ENCODE data around the gene NINL. TPM values are rescaled to one million over a fixed set of nuclear protein-coding genes. Genes with fewer than 3 reads are reported as not detected.

The NINL gene
- polyA plus RNA-seq, 4 donors: 1.1 to 30.8 (median 5.5) TPM

DNA sequence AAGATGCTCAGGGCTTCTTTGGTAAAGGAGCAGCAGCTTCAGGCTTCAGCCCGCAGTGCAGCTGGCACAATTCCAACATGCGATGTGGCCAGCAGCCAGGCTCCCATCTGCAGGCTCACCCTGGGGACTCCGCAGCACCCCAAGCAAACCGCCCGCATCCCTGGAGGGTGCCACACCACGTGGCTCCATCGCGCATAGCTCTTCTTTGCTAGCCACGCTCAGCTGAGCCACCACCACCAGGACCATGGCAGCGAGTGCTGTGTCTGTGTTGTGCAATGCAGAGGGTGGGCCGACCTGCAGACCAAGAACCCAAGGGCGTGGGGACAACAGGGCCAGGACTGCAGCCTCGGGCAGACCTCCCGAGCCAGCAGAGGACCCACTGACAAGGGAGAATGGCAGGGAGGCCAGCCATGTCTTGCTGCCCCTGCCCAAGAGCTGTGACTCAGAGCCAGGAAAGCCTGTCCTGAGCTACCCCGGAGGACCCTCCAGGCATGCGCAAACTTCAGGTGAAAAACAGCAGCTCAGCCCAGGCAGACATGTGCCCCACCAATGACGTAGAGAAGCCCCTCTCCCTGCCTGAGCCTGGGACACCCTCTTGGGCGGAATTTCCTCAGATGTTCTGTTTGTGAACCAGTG, 90.0 kb downstream of the NINL start:
- no peaks in the 10 kb centered on the region for H3K27me3 ChIP-seq (ENCODE audit: control insufficient read depth in 3 of 3, insufficient read depth in 3 of 3, low read length in 3 of 3)
- no peak overlapping the region for H3K27ac ChIP-seq (ENCODE audit: low read depth in 1 of 3, low read length in 2 of 3)
- no peaks in the 10 kb centered on the region for H3K4me1 ChIP-seq (ENCODE audit: control insufficient read depth in 3 of 3, insufficient read depth in 2 of 3, low read depth in 1 of 3, low read length in 2 of 3)
- peaks cover 0 to 64% (median 0%) of the 10 kb centered on the region in 3 donors for H3K36me3 ChIP-seq (ENCODE audit: control insufficient read depth in 3 of 3, insufficient read depth in 2 of 3, low read depth in 1 of 3, low read length in 3 of 3)
- H3K4me3 ChIP-seq (ENCODE audit: low read depth in 1 of 3, low read length in 3 of 3): no peak overlapping the region
- FAIRE-seq: no peak
- DNase-seq: no peak
- H3K9me3 ChIP-seq (ENCODE audit: control insufficient read depth in 2 of 2, insufficient read depth in 1 of 2, low read depth in 1 of 2, low read length in 1 of 2): no peaks in the 10 kb centered on the region
- 89 to 91% (median 90%) methylated on average over 18 of the region's 18 CpGs for WGBS, 3 donors

DNA sequence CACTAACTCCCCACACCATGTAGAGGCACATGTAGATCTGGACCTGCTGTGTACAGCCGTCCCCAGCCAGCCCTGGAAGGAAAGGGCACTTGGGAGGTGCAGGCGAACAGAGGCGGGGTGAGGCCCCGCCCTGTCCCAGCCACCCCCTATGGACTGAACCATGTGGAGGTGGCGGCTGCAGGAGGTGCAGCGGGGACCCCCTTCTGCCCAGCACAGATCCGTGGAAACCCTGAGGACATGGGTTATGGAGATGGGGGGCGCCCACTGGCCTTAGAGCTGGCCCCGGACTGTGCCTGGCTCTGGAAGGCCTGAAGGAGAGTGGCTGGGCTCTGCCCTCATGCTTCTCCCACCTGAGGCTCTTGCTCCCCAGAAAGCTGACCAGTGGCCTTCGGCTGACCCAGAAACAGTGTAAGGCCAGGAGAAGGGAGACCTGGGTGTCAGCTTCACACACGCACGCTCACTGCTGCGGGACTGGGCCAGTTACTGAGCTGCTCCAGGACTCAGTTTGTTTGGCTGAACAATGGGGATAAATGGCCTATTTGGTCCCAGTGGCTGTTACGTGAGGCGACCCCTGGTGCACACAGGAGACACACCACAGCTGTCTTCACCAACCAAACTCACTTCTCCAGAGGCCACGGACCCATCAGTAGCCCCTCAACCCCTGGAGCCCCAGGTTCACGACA, 90.7 kb downstream of the NINL start:
- no peaks in the 10 kb centered on the region for H3K4me1 ChIP-seq (ENCODE audit: control insufficient read depth in 3 of 3, insufficient read depth in 2 of 3, low read depth in 1 of 3, low read length in 2 of 3)
- H3K36me3 ChIP-seq (ENCODE audit: control insufficient read depth in 3 of 3, insufficient read depth in 2 of 3, low read depth in 1 of 3, low read length in 3 of 3): peaks cover 0 to 66% (median 0%) of the 10 kb centered on the region in 3 donors
- WGBS, 3 donors: 88 to 91% (median 88%) methylated on average over 17 of the region's 17 CpGs
- no peaks in the 10 kb centered on the region for H3K9me3 ChIP-seq (ENCODE audit: control insufficient read depth in 2 of 2, insufficient read depth in 1 of 2, low read depth in 1 of 2, low read length in 1 of 2)
- no peak overlapping the region for H3K4me3 ChIP-seq (ENCODE audit: low read depth in 1 of 3, low read length in 3 of 3)
- FAIRE-seq (no peak), DNase-seq (no peak)
- H3K27me3 ChIP-seq (ENCODE audit: control insufficient read depth in 3 of 3, insufficient read depth in 3 of 3, low read length in 3 of 3): no peaks in the 10 kb centered on the region
- H3K27ac ChIP-seq (ENCODE audit: low read depth in 1 of 3, low read length in 2 of 3): no peak overlapping the region

DNA sequence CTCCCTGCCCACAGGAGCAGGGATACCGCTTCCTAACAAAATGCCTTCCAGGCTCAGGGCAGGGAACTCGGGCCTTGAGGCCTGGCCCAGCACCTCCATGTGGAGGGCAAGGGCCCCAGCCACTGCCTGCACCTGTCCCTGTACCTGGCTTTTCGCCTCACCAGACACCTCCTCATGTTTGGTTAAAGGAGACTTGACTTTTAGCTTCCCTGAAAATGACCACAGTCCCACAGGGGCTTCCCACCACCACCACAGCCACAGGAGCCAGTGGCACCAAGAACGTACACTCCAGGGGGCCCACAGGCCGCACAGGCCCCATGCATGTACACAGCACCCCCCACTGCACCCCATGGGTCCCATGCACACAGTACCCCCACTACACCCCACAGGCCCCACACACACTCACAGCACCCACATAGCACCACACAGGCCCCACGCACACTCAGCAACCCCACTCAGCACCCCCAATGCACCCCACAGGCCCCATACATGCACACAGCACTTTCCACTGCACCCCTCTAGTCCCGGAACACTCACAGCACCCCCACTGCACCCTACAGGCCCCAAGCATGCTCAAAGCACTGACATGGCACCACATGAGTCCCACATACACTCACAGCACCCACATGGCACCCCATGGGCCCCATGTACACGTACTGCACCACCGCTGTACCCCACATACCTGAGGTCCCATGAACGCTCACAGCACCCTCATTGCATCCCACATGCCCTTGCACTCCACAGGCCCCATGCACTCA, 91.4 kb downstream of the NINL start:
- DNase-seq: no peak
- Histone ChIP-seq H3K4me1 (ENCODE audit: control insufficient read depth in 3 of 3, insufficient read depth in 2 of 3, low read depth in 1 of 3, low read length in 2 of 3) (no peaks in the 10 kb centered on the region), H3K27me3 (ENCODE audit: control insufficient read depth in 3 of 3, insufficient read depth in 3 of 3, low read length in 3 of 3) (no peaks in the 10 kb centered on the region), H3K4me3 (ENCODE audit: low read depth in 1 of 3, low read length in 3 of 3) (no peak overlapping the region), H3K36me3 (ENCODE audit: control insufficient read depth in 3 of 3, insufficient read depth in 2 of 3, low read depth in 1 of 3, low read length in 3 of 3) (peaks cover 0 to 67% (median 0%) of the 10 kb centered on the region in 3 donors), H3K9me3 (ENCODE audit: control insufficient read depth in 2 of 2, insufficient read depth in 1 of 2, low read depth in 1 of 2, low read length in 1 of 2) (no peaks in the 10 kb centered on the region), H3K27ac (ENCODE audit: low read depth in 1 of 3, low read length in 2 of 3) (no peak overlapping the region)
- 88 to 95% (median 92%) methylated on average over 9 to 10 of the region's 10 CpGs for WGBS, 3 donors
- no peak for FAIRE-seq

DNA sequence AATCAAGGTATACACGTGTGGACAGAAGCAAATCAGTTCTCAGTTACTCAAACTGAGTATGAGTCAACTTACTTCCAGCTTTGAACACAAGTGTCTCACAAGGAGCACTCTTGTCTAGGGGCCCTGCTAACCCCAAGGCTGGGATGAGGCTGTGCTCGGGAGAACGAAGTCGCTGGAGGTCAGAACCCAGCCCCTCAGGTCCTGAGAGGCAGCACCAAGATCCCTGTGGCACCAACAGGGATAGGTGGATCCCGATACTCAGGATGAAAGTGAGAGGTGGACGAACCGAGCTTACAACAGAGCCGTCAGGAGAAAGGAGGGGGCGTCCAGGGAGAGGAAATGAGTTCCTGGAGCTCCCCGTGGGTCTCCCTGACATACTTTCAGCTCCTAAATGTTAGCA, 92.2 kb downstream of the NINL start:
- no peak for DNase-seq
- 89 to 94% (median 90%) methylated on average over 10 of the region's 10 CpGs for WGBS, 3 donors
- H3K27me3 ChIP-seq (ENCODE audit: control insufficient read depth in 3 of 3, insufficient read depth in 3 of 3, low read length in 3 of 3): no peaks in the 10 kb centered on the region
- H3K4me1 ChIP-seq (ENCODE audit: control insufficient read depth in 3 of 3, insufficient read depth in 2 of 3, low read depth in 1 of 3, low read length in 2 of 3): no peaks in the 10 kb centered on the region
- H3K4me3 ChIP-seq (ENCODE audit: low read depth in 1 of 3, low read length in 3 of 3): no peak overlapping the region
- H3K36me3 ChIP-seq (ENCODE audit: control insufficient read depth in 3 of 3, insufficient read depth in 2 of 3, low read depth in 1 of 3, low read length in 3 of 3): peaks cover 0 to 68% (median 0%) of the 10 kb centered on the region in 3 donors
- no peaks in the 10 kb centered on the region for H3K9me3 ChIP-seq (ENCODE audit: control insufficient read depth in 2 of 2, insufficient read depth in 1 of 2, low read depth in 1 of 2, low read length in 1 of 2)
- no peak for FAIRE-seq
- H3K27ac ChIP-seq (ENCODE audit: low read depth in 1 of 3, low read length in 2 of 3): no peak overlapping the region

DNA sequence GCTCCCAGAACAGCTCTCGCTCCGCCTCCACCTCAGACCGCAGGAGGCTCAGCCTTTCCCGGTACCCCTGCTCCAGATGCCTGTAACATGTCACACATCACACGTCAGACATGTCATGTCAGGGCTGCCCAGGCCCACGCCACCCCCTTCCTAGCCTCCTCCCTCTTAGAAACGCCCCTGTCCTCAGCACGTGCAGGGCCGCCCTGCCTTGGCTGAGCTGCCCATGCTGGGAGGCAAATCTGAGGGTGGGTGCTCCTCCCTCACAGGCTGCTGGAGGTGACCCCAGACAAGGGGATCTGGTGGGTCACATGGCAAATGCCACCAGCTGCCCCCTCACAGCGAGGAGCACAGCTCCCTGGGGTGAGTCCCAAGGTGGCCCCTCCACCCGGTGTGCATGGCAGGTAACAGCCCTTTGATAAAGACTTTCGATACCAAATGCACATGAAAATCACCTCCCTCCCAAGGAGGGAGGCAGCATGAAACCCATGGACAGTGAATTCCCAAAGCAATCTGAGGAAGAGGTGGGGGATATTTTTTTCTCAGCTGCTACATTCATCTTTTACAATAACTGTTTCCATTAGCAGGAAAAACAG, 93.8 kb downstream of the NINL start:
- Histone ChIP-seq H3K27me3 (ENCODE audit: control insufficient read depth in 3 of 3, insufficient read depth in 3 of 3, low read length in 3 of 3) (no peaks in the 10 kb centered on the region), H3K36me3 (ENCODE audit: control insufficient read depth in 3 of 3, insufficient read depth in 2 of 3, low read depth in 1 of 3, low read length in 3 of 3) (peaks cover 0 to 61% (median 0%) of the 10 kb centered on the region in 3 donors), H3K9me3 (ENCODE audit: control insufficient read depth in 2 of 2, insufficient read depth in 1 of 2, low read depth in 1 of 2, low read length in 1 of 2) (no peaks in the 10 kb centered on the region), H3K4me3 (ENCODE audit: low read depth in 1 of 3, low read length in 3 of 3) (no peak overlapping the region), H3K27ac (ENCODE audit: low read depth in 1 of 3, low read length in 2 of 3) (no peak overlapping the region), H3K4me1 (ENCODE audit: control insufficient read depth in 3 of 3, insufficient read depth in 2 of 3, low read depth in 1 of 3, low read length in 2 of 3) (no peaks in the 10 kb centered on the region)
- DNase-seq: no peak
- 88 to 90% (median 89%) methylated on average over 12 of the region's 12 CpGs for WGBS, 3 donors
- FAIRE-seq: no peak

DNA sequence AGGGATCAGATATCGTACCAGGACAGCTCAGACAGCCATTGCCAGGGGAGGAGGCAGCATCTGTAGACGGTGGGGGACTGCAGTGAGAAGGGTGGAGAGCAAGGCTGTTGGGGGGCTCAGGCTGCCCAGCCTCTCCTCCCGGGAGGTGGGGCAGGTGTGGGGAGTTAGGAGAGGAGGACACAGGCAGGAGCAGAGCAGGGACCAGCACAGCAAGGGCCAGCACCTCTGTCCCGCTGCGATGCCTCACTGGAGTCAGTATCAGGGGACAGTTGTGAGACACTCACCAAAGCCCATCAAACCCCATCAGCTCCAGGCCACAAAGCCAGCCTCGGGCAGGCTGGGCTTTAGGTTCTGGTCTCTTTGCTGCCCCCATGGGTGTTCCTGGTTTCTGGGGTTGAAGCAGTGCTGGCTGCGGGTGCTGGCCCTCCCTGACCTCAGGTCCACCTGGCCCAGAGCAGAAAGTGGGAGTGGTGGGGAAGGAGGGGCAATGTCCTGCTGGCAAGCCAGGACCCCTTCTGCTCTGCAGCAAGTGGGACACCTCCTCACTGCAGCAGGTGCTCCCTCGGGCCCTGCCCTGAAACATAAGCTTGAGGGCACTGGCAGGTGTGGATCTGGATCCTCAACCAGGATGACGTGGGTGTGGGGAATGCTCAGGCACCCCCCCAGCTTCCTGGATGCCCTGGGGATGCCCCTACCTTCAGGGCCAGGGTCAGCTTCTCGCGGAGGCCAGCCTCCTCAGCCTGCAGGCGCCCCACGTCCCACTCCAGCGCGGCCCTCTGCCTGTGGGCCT, 94.5 kb downstream of the NINL start:
- H3K4me3 ChIP-seq (ENCODE audit: low read depth in 1 of 3, low read length in 3 of 3): no peak overlapping the region
- no peaks in the 10 kb centered on the region for H3K27me3 ChIP-seq (ENCODE audit: control insufficient read depth in 3 of 3, insufficient read depth in 3 of 3, low read length in 3 of 3)
- FAIRE-seq: no peak
- no peak for DNase-seq
- H3K4me1 ChIP-seq (ENCODE audit: control insufficient read depth in 3 of 3, insufficient read depth in 2 of 3, low read depth in 1 of 3, low read length in 2 of 3): no peaks in the 10 kb centered on the region
- WGBS, 3 donors: 86 to 94% (median 89%) methylated on average over 15 of the region's 15 CpGs
- peaks cover 0 to 57% (median 0%) of the 10 kb centered on the region in 3 donors for H3K36me3 ChIP-seq (ENCODE audit: control insufficient read depth in 3 of 3, insufficient read depth in 2 of 3, low read depth in 1 of 3, low read length in 3 of 3)
- no peaks in the 10 kb centered on the region for H3K9me3 ChIP-seq (ENCODE audit: control insufficient read depth in 2 of 2, insufficient read depth in 1 of 2, low read depth in 1 of 2, low read length in 1 of 2)
- no peak overlapping the region for H3K27ac ChIP-seq (ENCODE audit: low read depth in 1 of 3, low read length in 2 of 3)

DNA sequence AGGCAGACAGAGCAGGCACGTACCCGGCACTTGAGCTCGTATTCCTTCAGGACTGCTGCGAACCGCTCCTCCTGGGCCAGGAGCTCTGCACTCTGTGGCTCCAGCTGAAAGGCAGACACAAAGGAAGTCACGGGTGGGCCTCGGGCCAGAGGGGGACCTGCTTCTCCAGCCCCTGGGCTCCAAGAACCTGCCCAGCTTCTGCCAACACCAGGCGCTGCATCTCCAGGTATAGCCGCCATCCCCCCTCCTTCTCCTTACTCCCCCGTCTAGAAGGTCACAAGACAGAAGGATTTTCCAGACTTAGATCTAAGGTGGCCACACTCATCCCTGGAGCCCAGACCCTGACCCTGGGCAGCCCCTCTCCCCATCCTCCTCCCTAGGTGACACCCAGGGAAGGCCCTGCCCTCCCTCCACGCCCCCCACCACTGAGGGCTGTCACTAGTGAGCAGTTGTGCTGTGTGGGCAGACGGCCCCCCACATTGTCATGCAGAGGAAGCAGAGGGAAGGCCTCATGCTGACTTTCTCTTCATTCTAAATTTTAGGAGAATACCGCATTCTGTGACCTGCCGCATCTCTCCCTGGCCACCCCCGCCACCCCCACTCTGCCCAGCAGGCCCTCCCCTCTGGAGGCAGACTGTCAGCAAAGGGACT, 96.0 kb downstream of the NINL start:
- H3K27ac ChIP-seq (ENCODE audit: low read depth in 1 of 3, low read length in 2 of 3): no peak overlapping the region
- no peaks in the 10 kb centered on the region for H3K27me3 ChIP-seq (ENCODE audit: control insufficient read depth in 3 of 3, insufficient read depth in 3 of 3, low read length in 3 of 3)
- FAIRE-seq (no peak), DNase-seq (no peak)
- 90 to 96% (median 94%) methylated on average over 14 to 15 of the region's 15 CpGs for WGBS, 3 donors
- H3K36me3 ChIP-seq (ENCODE audit: control insufficient read depth in 3 of 3, insufficient read depth in 2 of 3, low read depth in 1 of 3, low read length in 3 of 3): peaks cover 0 to 51% (median 0%) of the 10 kb centered on the region in 3 donors
- no peaks in the 10 kb centered on the region for H3K9me3 ChIP-seq (ENCODE audit: control insufficient read depth in 2 of 2, insufficient read depth in 1 of 2, low read depth in 1 of 2, low read length in 1 of 2)
- H3K4me3 ChIP-seq (ENCODE audit: low read depth in 1 of 3, low read length in 3 of 3): no peak overlapping the region
- H3K4me1 ChIP-seq (ENCODE audit: control insufficient read depth in 3 of 3, insufficient read depth in 2 of 3, low read depth in 1 of 3, low read length in 2 of 3): no peaks in the 10 kb centered on the region

Data from small intestine (tissue), 7 donors.